ENCODE measurements around the gene KANK2. TPM values are rescaled to one million over a fixed set of nuclear protein-coding genes. Genes with fewer than 3 reads are reported as not detected.

The KANK2 gene
- polyA plus RNA-seq, 1 donor, result 75.5 TPM

DNA sequence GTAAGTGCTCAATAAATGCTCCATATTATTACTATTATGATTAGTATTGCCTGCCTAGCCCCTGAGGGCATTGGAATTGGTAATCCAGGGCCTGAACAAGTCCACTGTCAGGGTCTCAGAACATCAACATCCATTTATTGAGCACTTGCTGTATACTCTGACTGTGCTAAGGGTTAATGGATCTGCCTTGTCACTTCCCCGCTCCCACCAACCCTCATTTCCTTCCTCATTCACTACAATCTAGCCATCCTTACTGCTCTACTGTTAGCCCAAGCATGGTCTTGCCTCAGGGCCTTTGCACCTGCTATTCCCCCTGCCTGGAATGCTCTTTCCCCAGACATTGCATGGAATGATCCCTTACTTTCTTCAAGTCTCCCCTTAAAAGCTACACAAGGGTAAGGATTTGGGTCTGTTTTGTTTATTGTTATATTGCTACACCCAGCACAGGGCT, 29.4 kb upstream of the KANK2 start:
- peaks cover 59% of the 10 kb centered on the region for H3K36me3 ChIP-seq (ENCODE audit: control insufficient read depth, insufficient read depth, low read length)

DNA sequence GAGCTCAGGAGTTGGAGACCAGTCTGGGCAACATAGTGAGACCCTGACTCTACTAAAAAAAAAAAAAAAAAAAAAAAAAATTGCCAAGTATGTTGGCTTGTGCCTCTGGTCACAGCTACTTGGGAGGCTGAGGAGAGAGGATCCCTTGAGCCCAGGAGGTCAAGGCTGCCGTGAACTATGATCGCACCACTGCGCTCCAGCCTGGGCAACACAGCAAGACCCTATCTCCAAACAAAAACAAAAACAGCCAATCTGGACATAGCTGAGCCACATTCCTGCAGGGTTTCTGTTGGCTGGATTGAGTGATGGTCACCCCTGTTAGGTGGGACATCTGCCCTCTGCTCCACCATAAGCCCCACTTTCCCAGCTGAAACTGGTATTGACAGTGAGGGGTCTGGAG, 28.5 kb upstream of the KANK2 start:
- no peak for DNase-seq
- Histone ChIP-seq H3K27ac (ENCODE audit: low read length) (no peak overlapping the region), H3K4me1 (ENCODE audit: control insufficient read depth, insufficient read depth, low read length) (no peaks in the 10 kb centered on the region), H3K4me3 (ENCODE audit: low read length) (no peak overlapping the region), H3K36me3 (ENCODE audit: control insufficient read depth, insufficient read depth, low read length) (peaks cover 62% of the 10 kb centered on the region), H3K27me3 (ENCODE audit: control insufficient read depth, insufficient read depth, low read length) (no peaks in the 10 kb centered on the region), H3K9me3 (ENCODE audit: control insufficient read depth, low read depth, low read length) (peaks cover 18% of the 10 kb centered on the region)
- WGBS (ENCODE audit: insufficient coverage, low lambda C conversion rate), result no CpG with 5 or more reads among the region's 3 CpGs

More for the DNA sequence above, 29.4 kb upstream of the KANK2 start:
- no peak overlapping the region for H3K27ac ChIP-seq (ENCODE audit: low read length)
- H3K4me1 ChIP-seq (ENCODE audit: control insufficient read depth, insufficient read depth, low read length), result no peaks in the 10 kb centered on the region
- no peak overlapping the region for H3K4me3 ChIP-seq (ENCODE audit: low read length)
- no peaks in the 10 kb centered on the region for H3K27me3 ChIP-seq (ENCODE audit: control insufficient read depth, insufficient read depth, low read length)
- DNase-seq, result no peak
- 100% methylated on average over 1 of the region's 1 CpG for WGBS (ENCODE audit: insufficient coverage, low lambda C conversion rate)
- H3K9me3 ChIP-seq (ENCODE audit: control insufficient read depth, low read depth, low read length), result peaks cover 10% of the 10 kb centered on the region

DNA sequence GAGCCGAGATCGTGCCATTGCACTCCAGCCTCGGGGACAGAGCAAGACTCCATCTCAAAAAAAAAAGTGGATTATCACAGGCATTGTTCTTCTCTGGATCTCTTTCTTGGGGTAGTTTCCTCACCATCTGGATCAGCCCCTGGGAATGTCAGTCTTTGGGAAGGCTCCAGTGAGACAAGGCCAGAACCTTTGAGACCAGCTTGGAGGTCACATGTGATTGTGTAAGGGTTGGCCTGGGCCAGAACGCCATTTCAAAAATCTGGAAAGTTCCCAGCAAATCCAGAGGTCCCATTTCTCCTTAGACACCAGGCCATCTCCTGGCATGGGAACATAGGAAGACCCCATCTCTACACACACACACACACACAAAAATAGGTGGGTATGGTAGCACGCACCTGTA, 27.8 kb upstream of the KANK2 start:
- no peak overlapping the region for H3K4me3 ChIP-seq (ENCODE audit: low read length)
- no peaks in the 10 kb centered on the region for H3K27me3 ChIP-seq (ENCODE audit: control insufficient read depth, insufficient read depth, low read length)
- H3K27ac ChIP-seq (ENCODE audit: low read length), result no peak overlapping the region
- WGBS (ENCODE audit: insufficient coverage, low lambda C conversion rate), result no CpG with 5 or more reads among the region's 5 CpGs
- peaks cover 56% of the 10 kb centered on the region for H3K36me3 ChIP-seq (ENCODE audit: control insufficient read depth, insufficient read depth, low read length)
- no peak for DNase-seq
- no peaks in the 10 kb centered on the region for H3K4me1 ChIP-seq (ENCODE audit: control insufficient read depth, insufficient read depth, low read length)
- H3K9me3 ChIP-seq (ENCODE audit: control insufficient read depth, low read depth, low read length), result peaks cover 18% of the 10 kb centered on the region

GRCh38 chr19:11224429-11224828, 27.1 kb upstream of the KANK2 start:
- no peak for DNase-seq
- no peak overlapping the region for H3K4me3 ChIP-seq (ENCODE audit: low read length)
- H3K4me1 ChIP-seq (ENCODE audit: control insufficient read depth, insufficient read depth, low read length), result no peaks in the 10 kb centered on the region
- no CpG with 5 or more reads among the region's 7 CpGs for WGBS (ENCODE audit: insufficient coverage, low lambda C conversion rate)
- H3K27ac ChIP-seq (ENCODE audit: low read length), result no peak overlapping the region
- H3K9me3 ChIP-seq (ENCODE audit: control insufficient read depth, low read depth, low read length), result peaks cover 18% of the 10 kb centered on the region
- H3K36me3 ChIP-seq (ENCODE audit: control insufficient read depth, insufficient read depth, low read length), result peaks cover 52% of the 10 kb centered on the region
- H3K27me3 ChIP-seq (ENCODE audit: control insufficient read depth, insufficient read depth, low read length), result no peaks in the 10 kb centered on the region

GRCh38 chr19:11223200-11223599, 25.9 kb upstream of the KANK2 start:
- 100% methylated on average over 1 of the region's 3 CpGs for WGBS (ENCODE audit: insufficient coverage, low lambda C conversion rate)
- DNase-seq, result no peak
- H3K27ac ChIP-seq (ENCODE audit: low read length), result no peak overlapping the region
- H3K27me3 ChIP-seq (ENCODE audit: control insufficient read depth, insufficient read depth, low read length), result no peaks in the 10 kb centered on the region
- H3K4me3 ChIP-seq (ENCODE audit: low read length), result no peak overlapping the region
- H3K4me1 ChIP-seq (ENCODE audit: control insufficient read depth, insufficient read depth, low read length), result no peaks in the 10 kb centered on the region
- peaks cover 48% of the 10 kb centered on the region for H3K36me3 ChIP-seq (ENCODE audit: control insufficient read depth, insufficient read depth, low read length)
- H3K9me3 ChIP-seq (ENCODE audit: control insufficient read depth, low read depth, low read length), result peaks cover 18% of the 10 kb centered on the region

DNA sequence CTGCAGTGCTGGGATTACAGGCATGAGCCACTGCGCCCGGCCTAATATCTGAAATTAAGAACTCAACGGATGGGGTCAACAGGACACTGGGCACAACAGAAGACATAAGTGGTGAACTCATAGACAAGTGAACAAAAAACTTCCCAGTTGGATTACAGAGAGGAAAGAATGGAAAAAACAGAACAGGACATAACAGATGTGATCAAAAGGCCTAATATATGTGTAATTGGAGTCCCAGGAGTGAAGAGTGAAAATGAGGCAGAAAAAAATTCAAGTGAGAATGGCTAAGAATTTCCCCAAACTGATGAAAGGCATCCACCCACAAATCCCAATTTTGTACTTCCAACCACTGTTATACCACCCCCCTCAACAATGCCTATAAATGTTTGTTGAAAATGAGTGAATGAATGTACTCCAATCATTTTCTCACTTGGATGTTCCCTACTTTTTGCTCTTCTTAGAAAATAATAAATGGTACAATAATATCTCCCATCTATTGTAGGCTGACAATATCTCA, 23.8 kb upstream of the KANK2 start:
- DNase-seq, result no peak
- H3K4me1 ChIP-seq (ENCODE audit: control insufficient read depth, insufficient read depth, low read length), result no peaks in the 10 kb centered on the region
- H3K36me3 ChIP-seq (ENCODE audit: control insufficient read depth, insufficient read depth, low read length), result peaks cover 47% of the 10 kb centered on the region
- H3K27me3 ChIP-seq (ENCODE audit: control insufficient read depth, insufficient read depth, low read length), result no peaks in the 10 kb centered on the region
- peaks cover 24% of the 10 kb centered on the region for H3K9me3 ChIP-seq (ENCODE audit: control insufficient read depth, low read depth, low read length)
- H3K4me3 ChIP-seq (ENCODE audit: low read length), result no peak overlapping the region
- no CpG with 5 or more reads among the region's 3 CpGs for WGBS (ENCODE audit: insufficient coverage, low lambda C conversion rate)
- no peak overlapping the region for H3K27ac ChIP-seq (ENCODE audit: low read length)

DNA sequence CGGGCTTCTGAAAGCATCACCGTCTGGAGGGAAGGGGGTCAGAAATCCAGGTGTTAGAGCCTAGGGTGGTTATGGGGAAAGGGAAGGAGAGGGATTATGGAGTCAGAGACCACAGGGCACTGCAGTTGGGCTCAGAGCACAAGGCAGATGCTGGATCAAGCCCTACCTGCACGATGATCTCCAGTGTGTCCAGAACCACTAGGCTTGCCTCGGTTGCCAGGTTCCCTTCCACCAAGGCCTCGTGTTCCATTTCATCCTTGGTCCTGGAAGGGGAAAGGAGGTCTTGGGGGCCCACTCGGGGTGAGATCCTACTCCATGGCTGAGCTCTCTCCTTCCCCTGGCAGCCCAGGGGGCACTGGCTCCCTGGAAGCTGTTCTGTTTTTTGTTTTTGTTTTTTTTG, 17.0 kb upstream of the KANK2 start:
- no peak overlapping the region for H3K4me3 ChIP-seq (ENCODE audit: low read length)
- peaks cover 6% of the 10 kb centered on the region for H3K9me3 ChIP-seq (ENCODE audit: control insufficient read depth, low read depth, low read length)
- WGBS (ENCODE audit: insufficient coverage, low lambda C conversion rate), result no CpG with 5 or more reads among the region's 6 CpGs
- H3K27me3 ChIP-seq (ENCODE audit: control insufficient read depth, insufficient read depth, low read length), result no peaks in the 10 kb centered on the region
- H3K4me1 ChIP-seq (ENCODE audit: control insufficient read depth, insufficient read depth, low read length), result no peaks in the 10 kb centered on the region
- no peak overlapping the region for H3K27ac ChIP-seq (ENCODE audit: low read length)
- peaks cover 59% of the 10 kb centered on the region for H3K36me3 ChIP-seq (ENCODE audit: control insufficient read depth, insufficient read depth, low read length)
- no peak for DNase-seq

DNA sequence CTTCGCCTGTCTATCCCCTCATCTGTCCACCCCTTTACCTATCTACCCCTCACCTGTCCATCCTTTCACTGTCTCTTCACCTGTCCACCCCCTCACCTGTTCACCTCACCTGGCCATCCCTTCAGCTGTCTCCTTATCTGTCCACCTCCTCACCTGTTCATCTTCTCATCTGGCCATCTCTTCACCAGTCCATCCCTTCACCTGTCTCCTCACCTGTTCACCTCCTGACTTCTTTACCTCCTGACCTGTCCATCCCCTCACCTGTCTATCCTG, 13.2 kb upstream of the KANK2 start:
- H3K4me3 ChIP-seq (ENCODE audit: low read length), result no peak overlapping the region
- peaks cover 68% of the 10 kb centered on the region for H3K36me3 ChIP-seq (ENCODE audit: control insufficient read depth, insufficient read depth, low read length)
- no peaks in the 10 kb centered on the region for H3K9me3 ChIP-seq (ENCODE audit: control insufficient read depth, low read depth, low read length)
- H3K4me1 ChIP-seq (ENCODE audit: control insufficient read depth, insufficient read depth, low read length), result no peaks in the 10 kb centered on the region
- H3K27me3 ChIP-seq (ENCODE audit: control insufficient read depth, insufficient read depth, low read length), result no peaks in the 10 kb centered on the region
- 100% methylated on average over 1 of the region's 1 CpG for WGBS (ENCODE audit: insufficient coverage, low lambda C conversion rate)
- H3K27ac ChIP-seq (ENCODE audit: low read length), result no peak overlapping the region
- no peak for DNase-seq

DNA sequence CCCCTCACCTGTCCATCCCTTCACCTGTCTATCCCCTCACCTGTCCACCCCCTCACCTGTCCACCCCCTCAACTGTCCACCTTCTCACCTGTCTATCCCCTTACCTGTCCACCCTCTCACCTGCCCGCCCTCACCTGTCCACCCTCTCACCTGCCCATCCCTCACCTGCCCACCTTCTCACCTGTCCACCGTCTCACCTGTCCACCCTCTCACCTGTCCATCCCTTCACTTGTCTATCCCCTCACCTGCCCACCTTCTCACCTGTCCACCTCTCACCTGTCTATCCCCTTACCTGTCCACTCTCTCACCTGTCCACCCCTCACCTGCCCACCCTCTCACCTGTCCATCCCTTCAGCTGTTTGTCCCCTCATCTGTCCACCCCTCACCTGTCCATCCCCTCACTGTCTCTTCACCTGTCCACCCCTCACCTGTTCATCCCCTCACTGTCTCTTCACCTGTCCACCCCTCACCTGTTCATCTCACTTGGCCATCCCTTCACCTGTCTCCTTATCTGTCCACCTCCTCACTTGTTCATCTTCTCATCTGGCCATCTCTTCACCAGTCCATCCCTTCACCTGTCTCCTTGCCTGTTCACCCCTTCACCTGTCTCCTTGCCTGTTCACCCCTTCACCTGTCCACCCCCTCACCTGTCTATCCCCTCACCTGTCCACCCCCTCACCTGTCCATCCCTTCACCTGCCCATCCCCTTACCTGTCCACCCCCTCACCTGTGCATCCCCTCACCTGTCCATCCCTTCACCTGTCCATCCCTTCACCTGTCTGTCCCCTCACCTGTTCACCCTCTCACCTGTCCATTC, 12.7 kb upstream of the KANK2 start:
- WGBS (ENCODE audit: insufficient coverage, low lambda C conversion rate), result 71% methylated on average over 2 of the region's 2 CpGs
- H3K27me3 ChIP-seq (ENCODE audit: control insufficient read depth, insufficient read depth, low read length), result no peaks in the 10 kb centered on the region
- H3K4me3 ChIP-seq (ENCODE audit: low read length), result no peak overlapping the region
- H3K9me3 ChIP-seq (ENCODE audit: control insufficient read depth, low read depth, low read length), result no peaks in the 10 kb centered on the region
- H3K36me3 ChIP-seq (ENCODE audit: control insufficient read depth, insufficient read depth, low read length), result peaks cover 62% of the 10 kb centered on the region
- no peak for DNase-seq
- no peak overlapping the region for H3K27ac ChIP-seq (ENCODE audit: low read length)
- H3K4me1 ChIP-seq (ENCODE audit: control insufficient read depth, insufficient read depth, low read length), result no peaks in the 10 kb centered on the region

GRCh38 chr19:11208561-11209471, 11.5 kb upstream of the KANK2 start:
- Histone ChIP-seq H3K36me3 (ENCODE audit: control insufficient read depth, insufficient read depth, low read length) (peaks cover 56% of the 10 kb centered on the region), H3K27ac (ENCODE audit: low read length) (no peak overlapping the region), H3K27me3 (ENCODE audit: control insufficient read depth, insufficient read depth, low read length) (no peaks in the 10 kb centered on the region), H3K9me3 (ENCODE audit: control insufficient read depth, low read depth, low read length) (no peaks in the 10 kb centered on the region), H3K4me3 (ENCODE audit: low read length) (no peak overlapping the region), H3K4me1 (ENCODE audit: control insufficient read depth, insufficient read depth, low read length) (no peaks in the 10 kb centered on the region)
- no peak for DNase-seq
- 93% methylated on average over 3 of the region's 38 CpGs for WGBS (ENCODE audit: insufficient coverage, low lambda C conversion rate)
